Esophagus squamous epithelium (tissue), 4 donors: ENCODE measurements around the gene CUL3.

ENCODE experiments used
- CTCF ChIP-seq, 6 experiments: fragments of 450-650 bp in 4 of 6; fragments of 200-600 bp in 2 of 6; sonication (generic) in 2 of 6; IDR thresholded peaks; one replicate each; pipeline ENCODE4 v1.5.1; 2016 to 2019; ENCODE audit warnings: antibody characterized with exemption in 6 of 6, mild to moderate bottlenecking in 4 of 6, moderate library complexity in 4 of 6
- POLR2A ChIP-seq, 4 donors: fragments of 450-650 bp; IDR thresholded peaks; one replicate each; pipeline ENCODE4 v1.6.1; 2017; ENCODE audit warnings: antibody characterized with exemption in 4 of 4, mild to moderate bottlenecking in 4 of 4, moderate library complexity in 3 of 4

- TF ChIP-seq CTCF (IDR thresholded peaks at IDR 0.05) (no peak), POLR2A (IDR thresholded peaks at IDR 0.05) (no peak)
These were observed 28.6 kb upstream of the CUL3 start for GRCh38 chr2:224613543-224614286.
